ENCODE results near the gene CYB5B.

DNA sequence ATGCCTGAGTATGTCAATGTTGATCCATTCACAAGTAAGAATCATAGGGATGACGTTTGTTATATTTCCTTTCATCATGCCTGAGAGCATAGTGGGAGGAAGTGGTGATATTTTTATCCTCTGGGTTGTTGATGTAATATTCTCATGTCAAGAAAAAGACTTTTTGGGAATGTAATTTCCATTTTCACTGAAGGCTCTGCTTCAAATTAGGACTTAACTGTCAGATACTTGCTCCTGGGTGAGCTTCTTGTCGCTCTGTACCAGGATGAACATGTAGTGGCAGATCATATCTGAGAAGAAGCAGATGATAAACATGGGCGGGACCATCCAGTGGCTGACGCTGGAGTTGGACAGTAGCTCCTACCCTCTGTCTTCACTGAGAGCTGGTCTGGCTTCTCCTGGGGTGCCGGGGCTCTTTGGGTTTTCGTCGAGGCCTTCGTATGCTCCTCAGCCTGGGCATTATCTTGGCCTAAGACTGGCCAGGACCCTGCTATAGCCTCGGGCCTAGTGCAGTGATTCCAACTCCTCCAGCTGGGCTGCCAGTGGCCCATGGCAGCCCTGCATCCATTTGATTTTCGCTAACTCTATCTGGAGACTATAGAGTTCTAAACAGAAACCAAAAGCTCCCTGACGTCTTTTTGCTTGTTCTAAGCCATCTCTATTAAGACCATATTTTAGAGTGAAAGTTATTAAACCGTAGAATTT lies 19.7 kb downstream of the CYB5B start:
- no peak for TF ChIP-seq POLR2A (IDR thresholded peaks at IDR 0.05; ENCODE audit: low read depth)
- TF ChIP-seq EP300 (IDR thresholded peaks at IDR 0.05): no peak

All from esophagus muscularis mucosa (tissue), 2 donors.